Prostate gland (tissue), 2 donors: Measurements from ENCODE around the gene ZMYND10. TPM values are rescaled to one million over a fixed set of nuclear protein-coding genes. Genes with fewer than 3 reads are reported as not detected.

Experiments
- DNase-seq: peaks from one replicate; pipeline ENCODE4 v3.0.0-alpha.2; 2019; ENCODE audit warnings: low spot score
- H3K27ac ChIP-seq, 2 donors: fragments of 200-600 bp; sonication (generic); 2 replicates each; pipeline ENCODE4 v1.5.1; 2017 to 2019
- H3K27me3 ChIP-seq: fragments of 200-600 bp; sonication (generic); replicated peaks from 2 replicates; pipeline ENCODE4 v1.5.1; 2019; ENCODE audit not compliant: insufficient read depth
- H3K36me3 ChIP-seq, 2 donors: fragments of 200-600 bp; sonication (generic); 1 replicate in 1 of 2; 2 replicates in 1 of 2; pipeline versions ENCODE4 v1.5.1 to v1.8.1; 2017 to 2019
- H3K4me1 ChIP-seq: fragments of 200-600 bp; sonication (generic); replicated peaks from 2 replicates; pipeline ENCODE4 v1.5.1; 2019
- H3K4me3 ChIP-seq, 2 donors: fragments of 200-600 bp; sonication (generic); 2 replicates each; pipeline ENCODE4 v1.5.1; 2017 to 2019
- H3K9me3 ChIP-seq: fragments of 200-600 bp; sonication (generic); 2 replicates; pipeline ENCODE4 v1.5.1; 2017
- CTCF ChIP-seq, 4 experiments: fragments of 200-600 bp in 2 of 4; fragments of 450-650 bp in 2 of 4; sonication (generic) in 2 of 4; IDR thresholded peaks; 1 replicate in 3 of 4; 2 replicates in 1 of 4; pipeline ENCODE4 v1.5.1; 2016 to 2019; ENCODE audit warnings: antibody characterized with exemption in 4 of 4, mild to moderate bottlenecking in 2 of 4, moderate library complexity in 2 of 4
- POLR2A ChIP-seq: fragments of 450-650 bp; IDR thresholded peaks from one replicate; pipeline ENCODE4 v1.6.1; 2016; ENCODE audit warnings: antibody characterized with exemption, mild to moderate bottlenecking
- POLR2AphosphoS5 ChIP-seq: sonication (generic); formaldehyde crosslinking; IDR thresholded peaks from one replicate; pipeline ENCODE4 v1.6.1; 2017; ENCODE audit warnings: antibody characterized with exemption
- WGBS: methylation state at CpG from one replicate; pipeline ENCODE4 v1.1.5; 2018; 5-methylcytosine and 5-hydroxymethylcytosine counted together
- intact Hi-C: fragments of 100-400 bp; cut with DNase I; formaldehyde crosslinking; loops from one replicate; pipeline ENCODE4 v1.14.2; 2022
- total RNA-seq, 2 donors: library from RNA; depleted of rRNA; stranded (reverse); fragments of >200 nt; gene quantifications; one replicate each; pipeline ENCODE4 v1.1.0, GENCODE V29; 2016

Gene ZMYND10
- 10 to 100 TPM in 1 of 2 donors, 1 to 10 TPM in 1; 1.6 to 41.9 TPM for total RNA-seq

- Histone ChIP-seq H3K27me3 (no peaks in the 10 kb centered on the region), H3K27ac (peak within 1 kb of the TSS in 1 of 2 donors; percentile 14), H3K4me1 (peaks cover 10% of the 10 kb centered on the region), H3K36me3 (no peaks in the 10 kb centered on the region), H3K4me3 (peak within 1 kb of the TSS; percentile 9 to 33), H3K9me3 (no peaks in the 10 kb centered on the region)
- 12% methylated on average over 41 of the region's 45 CpGs for WGBS
- intact Hi-C loops: loop anchor here (2.0 to 10.0 kb wide), 2 partner anchors 197 to 1059 kb away; no protein-coding TSS in a partner anchor
- TF ChIP-seq POLR2A (no peak), POLR2AphosphoS5 (peak; percentile 27), CTCF (IDR thresholded peaks at IDR 0.05) (no peak)
- DNase-seq: peak; percentile 43
These were observed at the start of gene ZMYND10 for GRCh38 chr3:50345586-50346234. ZMYND10 (minus strand) TSS chr3:50345732; CDS start chr3:50345579, 153 bp downstream.

- no peaks in the 10 kb centered on the region for H3K27me3 ChIP-seq
- WGBS: 82% methylated on average over 5 of the region's 5 CpGs
- intact Hi-C loops: no loop called here
These were observed 47.5 kb upstream of the ZMYND10 start for GRCh38 chr3:50393061-50393460.

GRCh38 chr3:50392101-50392715 is 46.7 kb upstream of the ZMYND10 start:
- Histone ChIP-seq H3K4me3 (no peak overlapping the region), H3K27ac (no peak overlapping the region), H3K4me1 (no peaks in the 10 kb centered on the region), H3K36me3 (no peaks in the 10 kb centered on the region), H3K27me3 (no peaks in the 10 kb centered on the region), H3K9me3 (no peaks in the 10 kb centered on the region)
- TF ChIP-seq CTCF (IDR thresholded peaks at IDR 0.05): no peak
- TF ChIP-seq POLR2A: no peak
- TF ChIP-seq POLR2AphosphoS5: no peak
- intact Hi-C loops: no loop called here
- WGBS: 57% methylated on average over 5 of the region's 5 CpGs
- no peak for DNase-seq

More at GRCh38 chr3:50393061-50393460, 47.5 kb upstream of the ZMYND10 start:
- Histone ChIP-seq H3K9me3 (no peaks in the 10 kb centered on the region), H3K4me3 (no peak overlapping the region), H3K27ac (no peak overlapping the region), H3K4me1 (no peaks in the 10 kb centered on the region), H3K36me3 (no peaks in the 10 kb centered on the region)
- no peak for TF ChIP-seq CTCF (IDR thresholded peaks at IDR 0.05)
- no peak for DNase-seq

GRCh38 chr3:50390508-50391224 is 45.1 kb upstream of the ZMYND10 start:
- Histone ChIP-seq H3K4me1 (no peaks in the 10 kb centered on the region), H3K27ac (no peak overlapping the region), H3K9me3 (no peaks in the 10 kb centered on the region), H3K36me3 (no peaks in the 10 kb centered on the region), H3K27me3 (no peaks in the 10 kb centered on the region), H3K4me3 (no peak overlapping the region)
- intact Hi-C loops: no loop called here
- TF ChIP-seq POLR2AphosphoS5 (peak; percentile 24), POLR2A (no peak)
- WGBS: 52% methylated on average over 12 of the region's 12 CpGs
- DNase-seq: peak; percentile 44

- H3K27me3 ChIP-seq: no peaks in the 10 kb centered on the region
- no peaks in the 10 kb centered on the region for H3K4me1 ChIP-seq
- WGBS: 93% methylated on average over 6 of the region's 6 CpGs
- H3K36me3 ChIP-seq: no peaks in the 10 kb centered on the region
- H3K9me3 ChIP-seq: no peaks in the 10 kb centered on the region
- H3K4me3 ChIP-seq: no peak overlapping the region
- TF ChIP-seq POLR2AphosphoS5 (no peak), POLR2A (no peak), CTCF (IDR thresholded peaks at IDR 0.05) (no peak)
- DNase-seq: no peak
- no peak overlapping the region for H3K27ac ChIP-seq
- intact Hi-C loops: no loop called here
These were observed 43.9 kb upstream of the ZMYND10 start for GRCh38 chr3:50389414-50389767.
